Measurements from ENCODE around the gene PYCARD. TPM values are rescaled to one million over a fixed set of nuclear protein-coding genes. Genes with fewer than 3 reads are reported as not detected.

PYCARD gene
- total RNA-seq, 1 experiment from 2014 or later: not detected

Other genes with a start within 250 kb of the PYCARD start
- 26.9 TPM for gene SETD1A, start 245.0 kb downstream of the PYCARD start, total RNA-seq (2021; ENCODE audit: unreplicated experiment)
- 8.6 TPM for gene HSD3B7, start 217.6 kb downstream of the PYCARD start, total RNA-seq (2021; ENCODE audit: unreplicated experiment)
- 1.6 TPM for gene STX1B, start 192.1 kb downstream of the PYCARD start, total RNA-seq (2021; ENCODE audit: unreplicated experiment)
- 26.0 TPM for gene STX4, start 169.2 kb downstream of the PYCARD start, total RNA-seq (2021; ENCODE audit: unreplicated experiment)
- 16.8 TPM for gene ZNF668, start 128.5 kb downstream of the PYCARD start, total RNA-seq (2021; ENCODE audit: unreplicated experiment)
- 17.7 TPM for gene ZNF646, start 128.3 kb downstream of the PYCARD start, total RNA-seq (2021; ENCODE audit: unreplicated experiment)
- gene PRSS53, start 113.8 kb downstream of the PYCARD start, total RNA-seq (2021; ENCODE audit: unreplicated experiment): 11.6 TPM
- 83.8 TPM for gene VKORC1, start 108.0 kb downstream of the PYCARD start, total RNA-seq (2021; ENCODE audit: unreplicated experiment)
- 60.7 TPM for gene BCKDK, start 94.4 kb downstream of the PYCARD start, total RNA-seq (2021; ENCODE audit: unreplicated experiment)
- gene KAT8, start 85.1 kb downstream of the PYCARD start, total RNA-seq (2021; ENCODE audit: unreplicated experiment): 44.9 TPM
- gene PRSS8, start 67.0 kb downstream of the PYCARD start, total RNA-seq (2021; ENCODE audit: unreplicated experiment): 42.6 TPM
- gene PRSS36, start 52.7 kb downstream of the PYCARD start, total RNA-seq (2021; ENCODE audit: unreplicated experiment): not detected
- gene FUS, start 22.6 kb downstream of the PYCARD start, total RNA-seq (2021; ENCODE audit: unreplicated experiment): 522 TPM
- 43.8 TPM for gene TRIM72, start 11.4 kb upstream of the PYCARD start, total RNA-seq (2021; ENCODE audit: unreplicated experiment)
- gene PYDC1, start 14.4 kb upstream of the PYCARD start, total RNA-seq (2021; ENCODE audit: unreplicated experiment): not detected
- 1.7 TPM for gene ITGAM, start 57.2 kb upstream of the PYCARD start, total RNA-seq (2021; ENCODE audit: unreplicated experiment)
- gene ITGAX, start 152.4 kb upstream of the PYCARD start, total RNA-seq (2021; ENCODE audit: unreplicated experiment): 1.9 TPM
- gene ITGAD, start 190.6 kb upstream of the PYCARD start, total RNA-seq (2021; ENCODE audit: unreplicated experiment): 0.12 TPM
- gene COX6A2, start 225.6 kb upstream of the PYCARD start, total RNA-seq (2021; ENCODE audit: unreplicated experiment): not detected
- 0.69 TPM for gene ZNF843, start 240.0 kb upstream of the PYCARD start, total RNA-seq (2021; ENCODE audit: unreplicated experiment)

Data from HCT116 (cell line).